Measurements from ENCODE around the gene RBM4. TPM values are rescaled to one million over a fixed set of nuclear protein-coding genes. Genes with fewer than 3 reads are reported as not detected.

The RBM4 gene
- total and polyA plus RNA-seq, 2 experiments from 2014 or later, result 146 to 147 TPM

GRCh38 chr11:66686801-66687750 is 48.6 kb downstream of the RBM4 start:
- H3K4me1 ChIP-seq (ENCODE audit: insufficient read depth), result no peaks in the 10 kb centered on the region
- ATAC-seq, result no peak
- H3K9me3 Mint-ChIP-seq, result no peaks in the 10 kb centered on the region; the same call in 2 of the 3 replicates
- TF ChIP-seq ETS1 (IDR thresholded peaks at IDR 0.05) (no peak), ZNF462 (CRISPR knock-in tag; IDR thresholded peaks at IDR 0.05) (no peak), NANOG (IDR thresholded peaks at IDR 0.05; ENCODE audit: borderline replicate concordance) (no peak), EZH2phosphoT487 (IDR thresholded peaks at IDR 0.05; ENCODE audit: unreplicated experiment) (no peak), STAT1 (IDR thresholded peaks at IDR 0.05; ENCODE audit: unreplicated experiment) (no peak), ZNF114 (CRISPR knock-in tag; IDR thresholded peaks at IDR 0.05) (no peak), EZH2 (IDR thresholded peaks at IDR 0.05; ENCODE audit: low read depth, unreplicated experiment) (no peak), ZNF331 (CRISPR knock-in tag; IDR thresholded peaks at IDR 0.05; ENCODE audit: low read depth) (no peak), POLR2AphosphoS5 (IDR thresholded peaks at IDR 0.05; ENCODE audit: low read depth) (no peak), CREB1 (CRISPR knock-in tag; IDR thresholded peaks at IDR 0.05; ENCODE audit: low read depth) (no peak), JUNB (IDR thresholded peaks at IDR 0.05; ENCODE audit: unreplicated experiment) (no peak), REST (IDR thresholded peaks at IDR 0.05; ENCODE audit: unreplicated experiment) (no peak), CTCF (conservative IDR thresholded peaks at IDR 0.05; ENCODE audit: low read depth in 2 of 2) (no peak)
- no peaks in the 10 kb centered on the region for H3K36me3 ChIP-seq (ENCODE audit: insufficient read depth)
- H3K9me2 ChIP-seq (ENCODE audit: insufficient read depth), result no peaks in the 10 kb centered on the region
- no peaks in the 10 kb centered on the region for H3F3A ChIP-seq (replicated peaks; ENCODE audit: low read depth)
- H3K27ac ChIP-seq (ENCODE audit: low read depth), result no peak overlapping the region
- no peak overlapping the region for H3K4me3 ChIP-seq
- H3K4me3 Mint-ChIP-seq, result no peak overlapping the region
- H3K36me3 Mint-ChIP-seq (ENCODE audit: low read depth), result peaks cover 41% of the 10 kb centered on the region
- H3K27ac Mint-ChIP-seq, result no peak overlapping the region
- no peak for DNase-seq (ENCODE audit: low spot score)
- H2AFZ ChIP-seq, result no peak overlapping the region
- no peaks in the 10 kb centered on the region for H3K79me2 ChIP-seq (replicated peaks; ENCODE audit: insufficient read depth)
- no peaks in the 10 kb centered on the region for H4K20me1 ChIP-seq (replicated peaks; ENCODE audit: insufficient read depth)
- H3K27me3 Mint-ChIP-seq (ENCODE audit: insufficient read depth, low read depth, poor library complexity), result peaks cover 7% of the 10 kb centered on the region
- H3K27me3 ChIP-seq (ENCODE audit: insufficient read depth), result no peaks in the 10 kb centered on the region
- no peak overlapping the region for H3K4me2 ChIP-seq
- peaks cover 5% of the 10 kb centered on the region for H3K4me1 Mint-ChIP-seq

Measured in GM23338 (cell line).